Peyer's patch (tissue), 4 donors: ENCODE data around the gene MED9. TPM values are rescaled to one million over a fixed set of nuclear protein-coding genes. Genes with fewer than 3 reads are reported as not detected.
"Not testable (repeated sequence)": the region's sequence is repeated elsewhere in the genome, so short reads cannot be mapped to it uniquely, and the experiment has no call there.

ENCODE experiments used
- DNase-seq, 3 donors: peaks; one replicate each; pipeline ENCODE4 v3.0.0-alpha.2; 2017 to 2019
- H3K27ac ChIP-seq, 4 donors: fragments of 200-600 bp; sonication (generic); one replicate each; pipeline ENCODE4 v1.5.1; 2016 to 2019
- H3K27me3 ChIP-seq, 2 donors: fragments of 200-600 bp; sonication (generic); one replicate each; pipeline ENCODE4 v1.5.1; 2019
- H3K36me3 ChIP-seq, 3 donors: fragments of 200-600 bp; sonication (generic); one replicate each; pipeline ENCODE4 v1.5.1; 2016 to 2019
- H3K4me1 ChIP-seq, 4 donors: fragments of 200-600 bp; sonication (generic); one replicate each; pipeline ENCODE4 v1.5.1; 2016 to 2019
- H3K4me3 ChIP-seq, 4 donors: fragments of 200-600 bp; sonication (generic); 1 replicate in 3 of 4; 2 replicates in 1 of 4; pipeline ENCODE4 v1.5.1; 2016 to 2019; ENCODE audit warnings: mild to moderate bottlenecking in 1 of 4
- H3K9me3 ChIP-seq, 4 donors: fragments of 200-600 bp; sonication (generic); one replicate each; pipeline ENCODE4 v1.5.1; 2016 to 2019; ENCODE audit warnings: mild to moderate bottlenecking in 1 of 4
- POLR2A ChIP-seq, 2 donors: fragments of 450-650 bp; IDR thresholded peaks; one replicate each; pipeline ENCODE4 v1.5.1; 2017; ENCODE audit warnings: antibody characterized with exemption in 2 of 2, mild to moderate bottlenecking in 2 of 2, moderate library complexity in 2 of 2
- total RNA-seq, 4 donors: library from RNA; depleted of rRNA; stranded (reverse); fragments of >200 nt; gene quantifications; one replicate each; pipeline ENCODE4 v1.1.0, GENCODE V29; 2016
- TF ChIP-seq, protein P1 (sequence below), 6 experiments: fragments of 450-650 bp in 4 of 6; fragments of 200-600 bp in 2 of 6; sonication (generic) in 1 of 6; IDR thresholded peaks; one replicate each; pipeline ENCODE4 v1.5.1; 2017 to 2019; ENCODE audit warnings: antibody characterized with exemption in 6 of 6, mild to moderate bottlenecking in 3 of 6, moderate library complexity in 1 of 6

The MED9 gene
- total RNA-seq, 4 donors from 2014 or later = 8.3 to 42.4 (median 19.4) TPM

DNA sequence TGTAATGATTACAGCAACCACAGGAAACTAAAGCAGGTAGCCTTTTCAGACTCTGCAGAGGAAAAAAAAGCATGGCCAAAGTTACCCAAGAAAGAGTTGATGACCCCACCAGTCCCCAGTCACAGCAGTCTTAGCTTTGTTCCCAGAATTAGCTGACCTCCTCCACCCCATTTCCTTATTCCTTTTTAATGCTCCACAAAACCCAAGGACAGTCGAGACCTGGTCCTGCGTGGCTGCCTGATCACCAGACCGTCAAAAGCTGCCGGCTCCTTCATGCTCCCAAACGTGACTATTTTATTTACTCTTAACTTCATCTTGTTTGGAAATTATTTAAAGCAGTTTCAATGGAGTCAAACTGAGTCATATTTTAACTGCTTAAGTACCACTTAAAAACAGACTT lies 28.7 kb upstream of the MED9 start:
- H3K27ac ChIP-seq = no peak overlapping the region

DNA sequence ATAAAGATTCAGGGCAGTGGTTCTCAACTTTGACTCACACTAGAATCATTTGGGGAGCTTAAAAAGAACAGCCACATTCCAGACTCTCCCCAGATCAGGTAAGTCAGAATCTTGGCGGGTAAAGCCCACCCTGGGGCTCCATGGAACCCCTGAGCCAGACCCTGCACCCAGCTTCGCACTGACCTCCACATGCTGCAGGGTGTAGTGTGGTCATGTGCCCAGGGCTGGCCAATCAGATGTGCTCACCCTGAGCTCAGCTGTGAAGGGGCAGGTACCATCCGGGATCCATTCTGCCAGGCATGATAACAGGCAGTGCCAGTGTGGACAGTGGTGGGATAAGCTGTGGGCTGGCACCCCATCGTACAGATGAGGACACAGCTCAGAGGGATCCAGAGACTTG lies 28.1 kb upstream of the MED9 start:
- TF ChIP-seq, protein P1, sequence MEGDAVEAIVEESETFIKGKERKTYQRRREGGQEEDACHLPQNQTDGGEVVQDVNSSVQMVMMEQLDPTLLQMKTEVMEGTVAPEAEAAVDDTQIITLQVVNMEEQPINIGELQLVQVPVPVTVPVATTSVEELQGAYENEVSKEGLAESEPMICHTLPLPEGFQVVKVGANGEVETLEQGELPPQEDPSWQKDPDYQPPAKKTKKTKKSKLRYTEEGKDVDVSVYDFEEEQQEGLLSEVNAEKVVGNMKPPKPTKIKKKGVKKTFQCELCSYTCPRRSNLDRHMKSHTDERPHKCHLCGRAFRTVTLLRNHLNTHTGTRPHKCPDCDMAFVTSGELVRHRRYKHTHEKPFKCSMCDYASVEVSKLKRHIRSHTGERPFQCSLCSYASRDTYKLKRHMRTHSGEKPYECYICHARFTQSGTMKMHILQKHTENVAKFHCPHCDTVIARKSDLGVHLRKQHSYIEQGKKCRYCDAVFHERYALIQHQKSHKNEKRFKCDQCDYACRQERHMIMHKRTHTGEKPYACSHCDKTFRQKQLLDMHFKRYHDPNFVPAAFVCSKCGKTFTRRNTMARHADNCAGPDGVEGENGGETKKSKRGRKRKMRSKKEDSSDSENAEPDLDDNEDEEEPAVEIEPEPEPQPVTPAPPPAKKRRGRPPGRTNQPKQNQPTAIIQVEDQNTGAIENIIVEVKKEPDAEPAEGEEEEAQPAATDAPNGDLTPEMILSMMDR (IDR thresholded peaks at IDR 0.05) = no peak
- no peak for TF ChIP-seq POLR2A (IDR thresholded peaks at IDR 0.05)
- Histone ChIP-seq H3K4me1 (no peaks in the 10 kb centered on the region), H3K4me3 (no peak overlapping the region), H3K27ac (no peak overlapping the region), H3K9me3 (no peaks in the 10 kb centered on the region), H3K27me3 (no peaks in the 10 kb centered on the region), H3K36me3 (no peaks in the 10 kb centered on the region)
- DNase-seq = no peak

More for the DNA sequence above, 28.7 kb upstream of the MED9 start:
- Histone ChIP-seq H3K4me3 (no peak overlapping the region), H3K4me1 (no peaks in the 10 kb centered on the region), H3K36me3 (no peaks in the 10 kb centered on the region), H3K9me3 (no peaks in the 10 kb centered on the region), H3K27me3 (no peaks in the 10 kb centered on the region)
- peak in 1 of 3 donors; percentile 10 for DNase-seq
- no peak for TF ChIP-seq POLR2A (IDR thresholded peaks at IDR 0.05)
- TF ChIP-seq, protein P1 (IDR thresholded peaks at IDR 0.05) = no peak

DNA sequence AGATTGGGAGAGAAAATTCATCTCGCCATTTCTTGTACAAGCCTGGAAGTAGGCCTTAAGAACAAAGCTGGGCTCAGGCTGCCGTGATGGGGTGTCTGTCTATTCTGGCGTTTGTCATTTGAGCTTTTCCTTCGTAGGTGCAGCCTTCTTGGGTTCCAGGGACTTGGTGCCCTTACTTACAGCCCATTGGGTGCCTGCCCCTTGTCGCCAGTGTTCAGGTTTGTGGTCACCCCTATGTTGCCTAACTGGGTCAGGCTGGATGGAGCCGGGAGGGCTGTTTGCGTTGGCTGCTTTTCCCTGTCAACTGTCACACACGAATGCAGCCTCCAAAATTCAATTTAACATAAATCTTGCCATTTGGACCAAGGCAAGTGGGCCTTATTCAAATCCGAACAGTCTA lies 23.7 kb upstream of the MED9 start:
- Histone ChIP-seq H3K4me3 (no peak overlapping the region), H3K27ac (no peak overlapping the region), H3K27me3 (no peaks in the 10 kb centered on the region), H3K36me3 (no peaks in the 10 kb centered on the region), H3K9me3 (no peaks in the 10 kb centered on the region), H3K4me1 (no peaks in the 10 kb centered on the region)
- no peak for TF ChIP-seq POLR2A (IDR thresholded peaks at IDR 0.05)
- TF ChIP-seq, protein P1 (IDR thresholded peaks at IDR 0.05) = no peak
- DNase-seq = peak in 1 of 3 donors; percentile 23

DNA sequence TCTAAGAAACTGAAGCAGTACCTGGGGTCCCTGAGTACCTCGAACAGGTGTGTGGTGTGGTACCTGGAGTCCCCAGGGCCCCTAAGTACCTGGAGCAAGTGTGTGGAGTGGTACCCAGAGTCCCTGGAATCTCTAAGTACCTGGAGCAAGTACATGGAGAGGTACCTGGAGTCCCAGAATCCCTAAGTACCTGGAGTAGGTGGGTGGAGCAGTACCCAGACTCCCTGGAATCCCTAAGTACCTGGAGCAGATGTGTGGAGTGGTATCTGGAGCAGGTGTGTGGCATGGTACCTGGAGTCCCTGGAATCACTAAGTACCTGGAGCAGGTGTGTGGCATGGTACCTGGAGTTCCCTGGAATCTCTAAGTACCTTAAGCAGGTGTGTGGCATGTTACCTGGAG lies 22.5 kb upstream of the MED9 start:
- Histone ChIP-seq H3K4me3 (no peak overlapping the region), H3K36me3 (no peaks in the 10 kb centered on the region), H3K9me3 (no peaks in the 10 kb centered on the region), H3K4me1 (no peaks in the 10 kb centered on the region), H3K27ac (no peak overlapping the region), H3K27me3 (no peaks in the 10 kb centered on the region)
- TF ChIP-seq, protein P1 (IDR thresholded peaks at IDR 0.05) = no peak
- no peak for TF ChIP-seq POLR2A (IDR thresholded peaks at IDR 0.05)
- peak in 1 of 3 donors; percentile 6 for DNase-seq

DNA sequence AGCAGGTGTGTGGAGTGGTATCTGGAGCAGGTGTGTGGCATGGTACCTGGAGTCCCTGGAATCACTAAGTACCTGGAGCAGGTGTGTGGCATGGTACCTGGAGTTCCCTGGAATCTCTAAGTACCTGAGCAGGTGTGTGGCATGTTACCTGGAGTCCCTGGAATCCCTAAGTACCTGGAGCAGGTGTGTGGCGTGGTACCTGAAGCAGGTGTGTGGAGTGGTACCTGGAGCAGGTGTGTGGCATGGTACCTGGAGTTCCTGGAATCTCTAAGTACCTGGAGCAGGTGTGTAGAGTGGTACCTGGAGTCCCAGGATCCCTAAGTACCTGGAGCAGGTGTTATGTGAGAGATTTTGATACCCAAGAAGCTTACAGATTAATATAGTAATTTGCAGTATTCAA lies 22.1 kb upstream of the MED9 start:
- H3K4me1 ChIP-seq, H3K9me3 ChIP-seq, H3K36me3 ChIP-seq, H3K27me3 ChIP-seq, H3K4me3 ChIP-seq, H3K27ac ChIP-seq: not testable (repeated sequence)
- DNase-seq = peak in 1 of 3 donors; percentile 21

DNA sequence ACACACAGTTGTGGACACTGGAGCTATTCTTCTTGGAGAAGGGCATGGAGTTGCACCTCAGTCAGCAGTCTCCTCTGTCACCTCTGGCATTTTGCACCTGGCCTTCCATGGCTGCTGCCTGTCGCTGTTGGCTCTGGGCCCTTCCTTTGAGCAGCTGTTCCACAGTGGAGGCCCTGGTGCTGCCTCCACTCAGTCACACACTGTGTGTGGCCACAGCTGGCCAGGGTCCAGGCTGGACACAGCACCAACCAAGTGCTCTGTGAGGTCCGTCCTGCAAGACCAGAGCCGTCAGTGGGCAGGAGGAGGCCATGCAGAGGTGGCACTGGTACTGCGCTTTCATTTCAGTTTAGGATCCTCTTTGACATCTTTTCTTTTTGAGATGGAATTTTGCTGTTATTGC lies 21.6 kb upstream of the MED9 start:
- Histone ChIP-seq H3K4me3 (no peak overlapping the region), H3K27ac (no peak overlapping the region), H3K9me3 (no peaks in the 10 kb centered on the region), H3K27me3 (no peaks in the 10 kb centered on the region), H3K36me3 (no peaks in the 10 kb centered on the region), H3K4me1 (no peaks in the 10 kb centered on the region)
- TF ChIP-seq, protein P1 (IDR thresholded peaks at IDR 0.05) = no peak
- no peak for TF ChIP-seq POLR2A (IDR thresholded peaks at IDR 0.05)
- DNase-seq = no peak
